Gastrocnemius medialis (tissue), 4 donors: Measurements from ENCODE around the gene SCN4B.

Experiments used
- POLR2A ChIP-seq, 2 donors: fragments of 450-650 bp; IDR thresholded peaks; one replicate each; pipeline ENCODE4 v1.6.1; 2017; ENCODE audit warnings: antibody characterized with exemption in 2 of 2, mild to moderate bottlenecking in 2 of 2, moderate library complexity in 2 of 2
- TF ChIP-seq, protein P1 (sequence below), 5 experiments: fragments of 450-650 bp in 3 of 5; fragments of 200-600 bp in 2 of 5; sonication (generic) in 2 of 5; IDR thresholded peaks in 4 of 5; conservative IDR thresholded peaks in 1 of 5; 1 replicate in 4 of 5; 2 replicates in 1 of 5; pipeline ENCODE4 v1.5.1; 2016 to 2019; ENCODE audit warnings: antibody characterized with exemption in 5 of 5, mild to moderate bottlenecking in 3 of 5, moderate library complexity in 3 of 5

GRCh38 chr11:118108513-118108912, 44.1 kb downstream of the SCN4B start:
- TF ChIP-seq, protein P1, sequence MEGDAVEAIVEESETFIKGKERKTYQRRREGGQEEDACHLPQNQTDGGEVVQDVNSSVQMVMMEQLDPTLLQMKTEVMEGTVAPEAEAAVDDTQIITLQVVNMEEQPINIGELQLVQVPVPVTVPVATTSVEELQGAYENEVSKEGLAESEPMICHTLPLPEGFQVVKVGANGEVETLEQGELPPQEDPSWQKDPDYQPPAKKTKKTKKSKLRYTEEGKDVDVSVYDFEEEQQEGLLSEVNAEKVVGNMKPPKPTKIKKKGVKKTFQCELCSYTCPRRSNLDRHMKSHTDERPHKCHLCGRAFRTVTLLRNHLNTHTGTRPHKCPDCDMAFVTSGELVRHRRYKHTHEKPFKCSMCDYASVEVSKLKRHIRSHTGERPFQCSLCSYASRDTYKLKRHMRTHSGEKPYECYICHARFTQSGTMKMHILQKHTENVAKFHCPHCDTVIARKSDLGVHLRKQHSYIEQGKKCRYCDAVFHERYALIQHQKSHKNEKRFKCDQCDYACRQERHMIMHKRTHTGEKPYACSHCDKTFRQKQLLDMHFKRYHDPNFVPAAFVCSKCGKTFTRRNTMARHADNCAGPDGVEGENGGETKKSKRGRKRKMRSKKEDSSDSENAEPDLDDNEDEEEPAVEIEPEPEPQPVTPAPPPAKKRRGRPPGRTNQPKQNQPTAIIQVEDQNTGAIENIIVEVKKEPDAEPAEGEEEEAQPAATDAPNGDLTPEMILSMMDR (IDR thresholded peaks at IDR 0.05 in 4 of 5, conservative IDR thresholded peaks at IDR 0.05 in 1 of 5), result no peak
- TF ChIP-seq POLR2A (IDR thresholded peaks at IDR 0.05), result no peak
